GM21529 (cell line): ENCODE data around the gene SOX12.
"Not testable (repeated sequence)": the region's sequence is repeated elsewhere in the genome, so short reads cannot be mapped to it uniquely, and the experiment has no call there.

Experiments used
- ATAC-seq: cut with Tn5 transposase; IDR thresholded peaks from one replicate; pipeline ENCODE4 v1.9.1; 2021; ENCODE audit not compliant: unreplicated experiment

The SOX12 gene

DNA sequence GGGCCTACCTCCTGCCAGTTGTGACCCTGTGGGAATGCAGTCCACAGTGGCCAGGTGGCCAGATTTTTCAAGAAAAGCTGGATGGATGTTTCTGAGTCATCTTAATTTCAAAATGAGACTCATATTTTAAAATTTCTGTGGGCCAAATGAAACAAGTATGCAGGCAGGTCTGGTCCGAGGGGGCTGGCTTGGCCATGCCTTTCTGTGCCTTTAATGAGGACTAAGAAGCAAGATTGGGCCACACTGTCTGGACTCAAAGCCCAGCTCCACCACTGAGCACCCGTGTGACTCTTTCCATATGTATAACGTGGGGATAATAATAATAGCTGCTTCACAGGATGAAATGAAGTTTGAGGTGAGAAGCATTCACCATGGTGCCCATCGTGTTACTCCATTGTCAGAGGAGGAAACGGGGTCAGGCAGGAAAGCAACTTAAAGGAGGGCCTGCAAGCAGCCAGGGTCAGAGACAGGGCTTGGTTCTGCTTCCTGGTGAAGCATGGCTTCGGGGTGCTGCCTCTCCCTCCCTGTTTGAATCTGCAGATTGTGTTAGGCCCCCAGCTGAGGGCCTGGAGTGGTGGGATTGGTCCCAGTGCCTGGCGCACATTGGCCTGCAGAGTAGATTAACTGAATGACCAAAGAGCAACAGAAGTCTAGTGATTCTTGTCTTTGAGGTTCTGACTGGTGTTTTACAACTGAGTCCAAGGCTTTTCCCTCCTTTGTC lies 3.8 kb downstream of the SOX12 start:
- no peak for ATAC-seq

DNA sequence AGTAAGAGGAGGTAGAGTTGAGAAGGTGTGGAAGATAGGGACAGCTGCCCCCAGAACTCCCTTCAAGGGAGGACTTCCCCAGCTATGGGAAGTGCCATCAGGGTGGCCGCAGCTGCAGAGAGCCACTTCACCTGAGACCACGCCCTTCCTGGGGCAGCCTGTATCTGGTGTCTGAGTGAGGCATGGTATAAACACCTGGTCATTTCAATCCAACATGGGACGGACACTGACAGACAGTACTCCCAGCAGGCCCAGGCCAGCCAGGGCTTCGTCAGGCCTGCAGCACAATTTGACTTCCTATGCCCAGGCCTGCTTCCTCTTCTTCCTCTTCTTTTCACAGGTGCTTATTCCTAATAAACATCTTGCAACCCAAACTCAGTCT lies 4.5 kb downstream of the SOX12 start:
- no peak for ATAC-seq

DNA sequence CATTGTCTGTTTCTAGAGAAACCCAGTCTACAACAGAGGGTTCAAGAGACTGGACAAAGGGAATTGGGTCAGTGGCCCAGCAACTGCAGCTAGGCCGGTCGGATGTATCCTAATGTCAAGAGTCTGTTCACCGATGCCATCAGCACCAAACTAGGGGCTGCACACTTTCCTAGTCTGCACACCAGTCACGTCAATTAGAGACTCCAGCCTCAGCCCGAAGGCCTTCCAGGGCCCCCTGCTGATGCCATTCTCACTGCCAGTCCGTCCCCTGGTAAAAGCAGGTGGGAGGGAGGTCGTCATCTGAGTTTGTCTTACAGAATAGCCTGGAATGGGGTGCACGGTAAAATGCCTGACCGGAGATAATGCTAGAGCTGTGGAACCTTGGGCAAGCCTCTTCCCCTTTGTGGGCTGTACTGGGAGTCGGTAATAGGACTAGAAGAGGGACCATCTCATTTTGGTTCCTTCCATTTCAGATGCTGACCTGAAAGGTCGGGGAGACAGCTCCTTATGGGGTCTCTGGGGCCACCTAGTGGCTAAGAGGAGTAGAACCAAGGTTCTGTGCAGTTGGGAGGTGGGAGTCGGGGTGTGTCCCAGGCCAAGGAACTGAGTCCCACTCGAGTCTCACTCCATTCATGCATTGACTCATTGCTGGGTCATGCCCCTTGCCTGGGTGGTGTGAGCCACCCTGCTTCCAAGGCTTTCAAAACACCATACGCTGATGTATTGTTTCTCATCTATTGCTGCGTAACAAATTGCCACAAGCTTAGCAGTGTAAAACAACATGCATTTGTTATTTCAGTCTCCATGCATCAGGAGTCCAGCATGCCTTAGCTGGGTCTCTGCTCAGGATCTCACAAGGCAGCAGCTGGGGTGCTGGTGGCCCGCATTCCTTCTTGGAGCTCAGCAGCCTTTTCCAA lies 5.1 kb downstream of the SOX12 start:
- peak; percentile 32 for ATAC-seq

DNA sequence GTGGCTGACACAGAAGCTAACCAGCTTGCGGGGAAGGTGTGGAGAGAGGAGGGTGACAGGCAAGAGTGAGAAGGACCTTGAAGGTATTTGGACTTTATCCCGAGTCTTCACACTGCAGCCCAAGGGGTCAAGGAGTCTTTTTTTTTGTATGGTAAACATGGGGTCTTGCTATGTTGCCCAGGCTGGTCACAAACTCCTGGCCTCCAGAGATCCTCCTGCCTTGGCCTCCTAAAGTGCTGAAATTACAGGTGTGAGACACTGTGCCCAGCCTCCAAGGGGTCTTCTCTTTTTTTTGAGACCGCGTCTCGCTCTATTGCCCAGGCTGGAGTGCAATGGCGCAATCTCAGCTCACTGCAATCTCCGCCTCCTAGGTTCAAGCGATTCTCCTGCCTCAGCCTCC lies 9.2 kb downstream of the SOX12 start:
- no peak for ATAC-seq

DNA sequence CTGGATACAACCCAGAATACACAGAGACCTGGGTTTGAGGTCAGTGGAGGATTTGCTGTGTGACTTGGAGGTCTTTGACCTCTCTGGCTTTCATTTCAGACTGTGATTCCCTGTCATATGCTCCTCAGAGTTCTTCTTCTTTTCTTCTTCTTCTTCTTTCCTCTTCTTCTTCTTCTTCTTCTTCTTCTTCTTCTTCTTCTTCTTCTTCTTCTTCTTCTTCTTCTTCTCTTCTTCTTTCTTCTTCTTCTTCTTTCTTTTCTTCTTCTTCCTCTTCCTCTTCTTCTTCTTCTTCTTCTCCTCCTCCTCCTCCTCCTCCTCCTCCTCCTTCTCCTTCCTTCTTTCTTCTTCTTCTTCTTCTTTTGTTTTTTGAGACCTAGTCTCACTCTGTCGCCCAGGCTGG lies 10.7 kb downstream of the SOX12 start:
- not testable (repeated sequence) for ATAC-seq

DNA sequence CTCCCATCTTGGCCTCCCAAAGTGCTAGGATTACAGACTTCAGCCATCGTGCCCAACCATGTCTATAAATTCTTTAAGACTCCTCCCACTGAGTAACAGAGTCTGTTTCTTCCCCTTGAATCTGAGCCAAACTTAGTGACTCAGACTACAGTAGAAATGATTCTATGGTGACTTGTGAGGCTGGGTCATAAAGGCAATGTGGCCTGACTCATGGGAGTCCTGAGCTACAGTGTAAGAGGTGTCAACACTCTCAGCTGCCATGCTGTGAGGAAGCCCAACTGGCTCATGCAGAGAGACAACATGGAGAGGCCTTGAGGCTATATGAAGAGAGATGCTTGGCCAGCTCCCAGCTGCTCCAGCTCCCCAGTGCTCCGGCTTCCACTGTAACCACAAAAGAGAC lies 16.3 kb downstream of the SOX12 start:
- no peak for ATAC-seq

DNA sequence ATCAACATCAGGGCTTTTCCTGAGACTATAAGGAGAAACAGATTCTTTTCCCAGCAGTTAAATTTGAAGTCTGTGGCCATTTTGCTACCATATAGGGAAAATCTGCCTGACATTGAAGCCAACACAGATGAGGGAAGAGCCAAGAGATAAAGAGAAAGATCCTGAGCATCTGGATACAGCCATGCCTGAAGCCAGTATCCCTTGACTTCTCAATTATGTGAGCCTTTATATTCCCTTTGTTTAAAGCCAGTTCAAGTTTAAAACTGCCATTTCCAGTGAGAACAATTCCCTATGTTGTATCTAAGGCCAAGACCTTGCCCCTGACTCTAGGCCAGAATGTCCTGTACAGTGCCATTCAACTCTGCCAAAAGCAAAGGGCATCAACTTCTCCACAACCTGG lies 17.8 kb downstream of the SOX12 start:
- ATAC-seq: no peak

DNA sequence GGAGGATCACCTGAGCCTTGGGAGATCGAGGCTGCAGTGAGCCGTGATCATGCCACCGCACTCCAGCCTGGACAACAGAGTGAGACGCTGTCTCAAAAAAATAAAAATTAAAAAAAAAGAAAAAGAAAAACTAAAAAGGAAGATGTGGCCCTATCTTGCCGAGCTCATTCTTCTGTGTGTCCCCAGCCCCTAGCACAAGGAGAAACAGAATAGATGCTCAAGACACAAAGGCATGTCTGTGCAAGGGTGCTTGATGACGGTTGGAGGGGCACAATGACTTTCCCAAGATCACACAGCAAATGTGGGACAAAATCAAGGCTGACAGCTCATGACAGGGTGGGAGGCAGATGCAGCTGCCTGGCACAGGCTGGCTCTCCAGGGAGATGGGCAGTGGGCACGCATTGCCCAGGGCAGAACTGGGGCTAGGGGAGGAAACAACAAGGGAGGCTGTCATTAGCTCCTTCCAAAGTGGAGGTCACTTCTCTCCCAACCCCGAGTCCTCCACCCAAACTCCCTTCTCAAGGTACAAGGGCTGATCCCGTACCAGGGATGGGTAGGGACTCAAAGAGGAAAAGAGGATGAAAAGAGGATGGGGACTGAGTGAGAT lies 20.8 kb downstream of the SOX12 start:
- no peak for ATAC-seq

DNA sequence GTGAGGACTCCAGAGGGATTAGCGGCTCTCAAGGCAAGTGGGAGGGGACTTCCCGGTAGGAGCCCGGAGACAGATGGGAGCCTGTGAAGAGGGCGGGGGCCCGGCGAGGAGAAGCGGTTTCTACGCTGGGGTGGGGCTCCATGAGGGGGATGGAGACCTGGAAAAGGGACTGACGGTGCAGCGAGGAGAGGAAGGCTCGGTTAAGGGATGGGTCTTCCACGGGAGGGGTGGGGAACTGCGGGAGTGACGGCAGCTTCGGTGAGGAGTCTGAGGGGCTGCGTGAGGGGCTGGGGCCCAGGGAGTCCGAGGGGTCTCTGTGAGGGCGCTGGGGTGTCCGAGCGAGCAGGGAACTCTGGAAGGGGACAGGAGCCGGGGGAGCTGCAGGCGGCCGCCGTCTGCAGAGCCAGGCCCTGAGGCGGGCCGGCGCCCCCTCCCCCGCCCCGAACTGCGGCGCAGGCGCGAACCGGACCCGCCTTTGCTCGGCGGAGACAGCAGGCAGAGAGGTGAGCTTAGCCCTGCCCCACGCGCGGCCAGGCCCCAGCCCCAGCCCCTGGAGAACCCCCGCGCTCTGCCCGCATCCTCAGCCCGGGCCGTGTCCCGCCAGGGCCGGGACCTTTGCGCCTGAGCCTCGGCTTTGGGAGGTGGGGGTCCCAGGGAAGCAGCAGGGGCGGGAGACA lies 21.4 kb downstream of the SOX12 start, which contains the start of gene NRSN2:
TSS of gene NRSN2 (plus strand) at position 472 of the 677 bp plus-strand sequence. CDS start 2,533 bp downstream, outside the sequence.
- peak; percentile 36 for ATAC-seq

DNA sequence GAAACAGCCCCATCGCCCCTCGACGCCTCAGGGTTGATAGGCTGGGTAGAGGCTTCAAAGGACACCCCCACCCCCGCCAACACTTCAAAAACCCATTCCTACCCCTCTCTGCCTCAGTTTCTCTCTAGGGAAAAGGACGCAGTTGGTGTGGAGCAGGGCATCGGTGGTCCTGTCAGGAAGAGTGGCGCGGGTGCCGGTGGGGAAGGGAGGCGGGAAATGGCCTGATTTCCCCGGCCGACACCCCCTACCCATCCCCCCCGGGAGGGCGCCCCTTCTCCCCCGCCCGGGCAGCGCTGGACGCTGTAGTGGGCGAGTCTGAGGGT lies 21.9 kb downstream of the SOX12 start:
- ATAC-seq: peak; percentile 7

DNA sequence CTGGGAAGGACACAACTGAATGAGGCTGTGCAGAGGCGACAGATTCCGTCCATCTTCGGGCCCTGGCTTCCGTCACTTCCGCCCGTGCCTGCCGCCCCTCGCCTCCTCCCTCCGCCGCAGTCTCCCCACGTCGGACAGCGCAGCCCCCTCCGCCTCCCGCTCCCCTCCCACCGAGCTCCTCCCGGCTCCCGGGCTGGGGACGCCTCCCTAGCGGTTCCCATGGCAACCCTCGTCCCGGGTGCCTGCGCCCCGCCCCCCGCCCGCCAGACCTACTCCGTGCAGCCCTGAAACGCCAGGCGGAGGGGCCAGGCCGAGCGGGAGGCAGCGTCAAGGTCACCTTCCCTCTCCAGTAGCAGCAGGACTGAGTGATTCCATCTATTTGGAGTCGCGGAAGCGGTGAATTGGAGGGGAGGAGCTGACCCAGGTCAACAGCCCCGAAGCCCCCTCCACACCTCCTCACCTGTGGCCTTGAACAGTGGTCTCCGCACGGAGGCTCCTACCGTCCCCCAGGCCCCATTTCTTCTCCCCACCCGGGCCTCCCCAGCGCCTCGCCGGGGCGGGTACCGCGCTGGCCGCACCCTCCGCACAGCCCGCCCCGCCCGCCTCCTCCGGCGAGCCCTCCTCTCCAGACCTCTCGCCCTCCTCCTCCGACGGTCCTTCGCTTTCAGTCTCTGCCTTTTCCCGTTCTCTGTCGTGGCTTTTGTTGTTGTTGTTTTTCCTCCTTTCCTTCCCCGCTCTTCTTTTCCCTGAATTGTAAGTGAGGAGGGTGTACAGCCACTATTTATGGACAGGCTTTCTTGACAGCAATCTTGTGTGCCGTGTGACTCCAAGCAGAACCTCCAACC lies 22.5 kb downstream of the SOX12 start:
- peak; percentile 79 for ATAC-seq

DNA sequence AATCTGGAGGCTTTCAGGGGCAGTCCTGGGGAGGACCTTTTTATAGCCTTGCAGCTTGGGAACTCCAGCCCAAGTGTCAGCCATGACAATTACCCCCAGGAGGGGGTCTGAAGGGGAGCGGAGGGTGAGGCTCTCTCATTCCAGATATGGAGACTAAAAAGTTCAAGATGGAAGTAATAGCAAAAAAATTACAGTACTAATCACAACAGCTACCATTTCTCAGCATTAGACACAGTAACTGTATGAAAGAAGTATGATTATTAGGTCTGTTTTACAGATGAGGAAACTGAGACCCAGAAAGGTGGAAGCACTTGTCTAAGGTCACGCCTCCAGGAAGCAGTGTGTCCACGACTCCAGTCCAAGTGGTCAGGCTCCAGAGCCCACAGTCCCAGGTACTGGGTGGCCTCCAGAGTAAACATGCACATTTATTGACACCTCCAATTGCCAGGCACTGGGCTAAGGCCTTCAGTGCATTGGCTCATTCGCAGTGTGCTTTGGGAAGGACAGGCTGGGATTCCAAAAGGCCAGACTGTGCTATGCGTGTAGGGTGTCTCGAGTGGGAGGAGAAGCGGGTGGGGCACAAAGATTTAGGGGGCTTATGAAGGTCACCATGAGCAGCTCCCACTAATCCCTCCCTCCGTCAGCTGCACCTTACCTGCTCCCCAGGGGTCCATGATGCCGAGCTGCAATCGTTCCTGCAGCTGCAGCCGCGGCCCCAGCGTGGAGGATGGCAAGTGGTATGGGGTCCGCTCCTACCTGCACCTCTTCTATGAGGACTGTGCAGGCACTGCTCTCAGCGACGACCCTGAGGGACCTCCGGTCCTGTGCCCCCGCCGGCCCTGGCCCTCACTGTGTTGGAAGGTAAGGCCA lies 23.9 kb downstream of the SOX12 start:
- ATAC-seq: no peak

DNA sequence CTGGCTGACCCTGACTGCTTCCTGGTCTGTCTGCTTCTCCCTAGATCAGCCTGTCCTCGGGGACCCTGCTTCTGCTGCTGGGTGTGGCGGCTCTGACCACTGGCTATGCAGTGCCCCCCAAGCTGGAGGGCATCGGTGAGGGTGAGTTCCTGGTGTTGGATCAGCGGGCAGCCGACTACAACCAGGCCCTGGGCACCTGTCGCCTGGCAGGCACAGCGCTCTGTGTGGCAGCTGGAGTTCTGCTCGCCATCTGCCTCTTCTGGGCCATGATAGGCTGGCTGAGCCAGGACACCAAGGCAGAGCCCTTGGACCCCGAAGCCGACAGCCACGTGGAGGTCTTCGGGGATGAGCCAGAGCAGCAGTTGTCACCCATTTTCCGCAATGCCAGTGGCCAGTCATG lies 27.8 kb downstream of the SOX12 start:
- ATAC-seq: no peak

DNA sequence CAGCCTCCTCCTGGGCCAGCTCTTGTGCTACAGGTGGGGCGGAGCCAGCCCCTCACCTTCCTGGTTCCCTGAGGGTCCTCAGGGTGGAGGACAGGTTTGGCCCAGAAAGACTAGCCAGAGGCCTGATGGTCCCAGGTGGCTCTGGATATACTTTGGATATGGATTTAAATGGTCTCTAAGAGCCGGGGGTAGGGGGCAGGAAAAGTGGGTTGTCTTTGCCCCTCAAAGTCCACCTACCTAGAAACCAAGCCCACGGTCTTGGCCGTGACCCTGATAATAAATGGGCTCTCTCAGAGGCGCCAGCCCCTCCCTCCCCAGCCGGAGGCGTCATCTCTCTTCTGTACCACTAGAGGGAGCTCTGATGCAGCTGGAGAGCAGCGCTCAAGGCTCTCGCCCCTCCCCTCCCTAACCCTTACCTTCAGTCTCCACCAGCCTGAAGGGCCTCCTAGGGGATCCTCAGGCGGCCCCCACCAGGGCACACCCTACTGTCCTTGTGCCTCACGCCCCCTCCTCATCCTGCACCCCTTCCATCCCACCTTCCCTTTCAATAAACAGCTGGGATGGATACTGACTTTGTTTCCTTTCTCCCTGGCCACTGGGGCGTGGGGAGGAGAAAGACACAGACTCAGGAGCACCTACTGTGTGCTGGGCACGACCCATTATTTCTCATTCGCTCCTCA lies 29.1 kb downstream of the SOX12 start:
- peak; percentile 97 for ATAC-seq

DNA sequence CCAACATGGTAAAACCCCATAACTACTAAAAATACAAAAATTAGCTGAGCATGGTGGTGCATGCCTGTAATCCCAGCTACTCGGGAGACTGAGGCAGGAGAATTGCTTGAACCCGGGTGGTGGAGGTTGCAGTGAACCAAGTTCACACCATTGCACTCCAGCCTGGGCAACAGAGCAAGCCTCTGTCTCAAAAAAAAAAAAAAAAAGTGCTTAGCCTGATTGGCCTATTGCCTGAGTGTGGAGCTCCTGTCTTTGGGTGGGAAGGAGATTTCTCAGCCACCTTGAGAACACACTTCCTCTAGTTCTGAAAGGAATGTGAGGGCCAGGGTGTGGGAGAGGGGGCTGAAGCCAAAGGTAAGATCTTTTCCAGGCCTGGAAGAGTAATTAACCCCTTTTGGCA lies 30.8 kb downstream of the SOX12 start:
- not testable (repeated sequence) for ATAC-seq

DNA sequence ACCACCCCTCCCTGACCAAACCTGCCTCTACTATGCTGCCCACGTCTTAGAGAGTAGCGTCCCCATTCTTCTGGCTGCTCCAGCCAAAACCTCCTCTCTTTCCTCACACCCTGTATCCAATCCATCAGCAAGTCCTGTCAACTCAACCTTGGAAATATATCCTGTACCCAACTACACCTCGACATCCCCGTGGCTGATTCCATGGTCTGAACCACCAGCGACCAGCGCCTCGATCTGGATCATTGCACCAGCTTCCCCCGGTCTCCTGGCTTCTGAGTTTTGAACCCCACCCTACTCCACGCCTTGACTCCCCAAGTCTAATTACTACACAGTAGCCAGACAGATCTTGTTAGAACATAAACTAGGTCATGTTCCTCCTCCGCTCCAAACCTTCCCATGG lies 31.4 kb downstream of the SOX12 start:
- no peak for ATAC-seq

DNA sequence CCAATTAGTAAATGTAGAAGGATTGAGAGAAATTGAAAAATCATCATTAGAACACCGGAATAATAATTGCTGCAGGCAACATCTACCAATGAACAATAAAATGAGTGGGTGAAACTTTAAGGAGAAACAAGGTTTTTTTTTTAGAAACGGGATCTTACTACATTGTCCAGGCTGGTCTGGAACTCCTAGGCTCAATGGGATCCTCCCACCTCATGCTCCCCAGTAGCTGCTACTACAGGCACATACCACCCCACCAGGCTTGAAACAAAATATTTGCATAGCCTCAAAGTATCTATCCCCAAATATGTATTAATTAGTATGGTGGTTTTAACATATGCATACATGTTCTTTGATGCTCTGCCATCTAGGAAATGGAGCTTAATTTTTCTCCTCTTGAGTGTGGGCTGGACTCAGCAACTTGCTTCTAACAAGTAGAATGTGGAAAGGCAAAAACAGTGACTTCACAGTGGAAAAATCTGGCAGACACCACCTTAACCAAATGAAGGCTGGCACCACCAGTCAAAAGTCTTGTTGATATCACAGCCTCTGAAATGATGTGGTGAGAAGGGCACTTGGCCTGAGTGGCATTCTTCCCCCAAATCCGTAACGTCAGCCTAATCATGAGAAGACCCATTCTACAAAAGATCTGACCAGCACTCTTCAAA lies 33.7 kb downstream of the SOX12 start:
- no peak for ATAC-seq

DNA sequence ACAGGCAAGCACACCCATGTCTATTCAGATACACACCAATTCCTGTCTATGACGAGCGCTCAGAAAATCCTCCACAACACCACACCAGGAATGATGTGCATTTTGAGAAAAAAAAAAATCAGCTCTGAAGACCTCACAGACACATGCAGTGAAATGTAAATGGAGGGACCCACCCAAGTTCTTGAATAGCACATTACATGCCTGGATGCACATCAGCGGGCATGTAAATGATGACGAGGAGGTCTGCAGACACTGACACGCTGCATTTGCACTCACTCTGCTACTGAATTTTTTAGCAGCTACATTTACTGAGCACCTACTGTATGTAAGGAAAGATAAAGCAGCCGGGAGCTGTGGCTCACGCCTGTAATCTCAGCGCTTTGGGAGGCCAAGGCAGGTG lies 36.2 kb downstream of the SOX12 start:
- peak; percentile 55 for ATAC-seq
